GM12891 (cell line): ENCODE data around the gene IL17B.

Source experiments
- PAX5 ChIP-seq: IDR thresholded peaks from 2 replicates; pipeline ENCODE4 v1.6.1; 2011; ENCODE audit warnings: low read length, moderate library complexity, mild to moderate bottlenecking; ENCODE audit not compliant: insufficient read depth, severe bottlenecking
- POLR2A ChIP-seq: IDR thresholded peaks from 2 replicates; pipeline ENCODE4 v1.6.1; 2011; ENCODE audit warnings: low read depth, low read length, control low read depth
- POLR2AphosphoS5 ChIP-seq: IDR thresholded peaks from 2 replicates; pipeline ENCODE4 v1.6.1; 2011; ENCODE audit warnings: low read depth, low read length, control low read depth
- POU2F2 ChIP-seq: IDR thresholded peaks from 2 replicates; pipeline ENCODE4 v1.6.1; 2011; ENCODE audit warnings: low read depth, mild to moderate bottlenecking, control low read depth, low read length, moderate library complexity
- SPI1 ChIP-seq: IDR thresholded peaks from 2 replicates; pipeline ENCODE4 v1.6.1; 2011; ENCODE audit warnings: low read depth, low read length, control low read depth
- TAF1 ChIP-seq: IDR thresholded peaks from 2 replicates; pipeline ENCODE4 v1.6.1; 2011; ENCODE audit warnings: low read depth, low read length, control low read depth

DNA sequence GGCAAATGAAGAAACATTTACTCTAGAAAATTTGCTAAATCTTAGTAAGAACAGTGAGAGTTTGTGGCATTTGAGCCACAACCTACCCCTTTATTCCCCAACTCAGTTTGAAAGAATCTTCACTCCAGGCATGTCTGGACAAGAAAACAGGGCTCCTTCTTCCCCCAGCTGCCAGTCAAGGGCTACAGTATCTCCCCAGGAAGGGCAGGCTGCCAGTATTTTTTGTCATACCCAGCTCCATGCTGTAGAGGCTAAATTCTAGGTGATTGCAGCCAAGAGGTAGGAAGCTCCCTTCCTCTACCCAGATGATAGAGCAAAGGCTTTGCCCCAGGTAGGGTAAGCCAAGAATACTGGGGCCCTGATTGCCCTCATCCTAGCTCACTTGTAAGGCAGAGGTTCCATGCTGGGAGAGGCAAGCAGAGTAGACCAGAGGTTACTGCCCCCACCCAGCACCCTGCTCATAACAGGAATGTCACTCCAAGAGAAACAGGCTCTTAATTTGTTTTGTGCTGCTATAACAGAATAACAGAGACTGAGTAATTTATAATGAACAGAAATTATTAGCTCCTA, 53.8 kb downstream of the IL17B start:
- TF ChIP-seq POLR2AphosphoS5: no peak
- TF ChIP-seq TAF1: no peak
- no peak for TF ChIP-seq POLR2A
- TF ChIP-seq SPI1: no peak
- TF ChIP-seq POU2F2: no peak
- no peak for TF ChIP-seq PAX5
